ENCODE measurements around the gene GRIN3A.

The GRIN3A gene

GRCh38 chr9:101702257-101702656 is 36.2 kb downstream of the GRIN3A start:
- no peak for DNase-seq

- DNase-seq: no peak
These were observed 44.7 kb downstream of the GRIN3A start for GRCh38 chr9:101693546-101694336.

- DNase-seq: no peak
These were observed 46.8 kb downstream of the GRIN3A start for GRCh38 chr9:101691657-101692056.

GRCh38 chr9:101689039-101689438 is 49.4 kb downstream of the GRIN3A start:
- no peak for DNase-seq

GRCh38 chr9:101684665-101685064 is 53.8 kb downstream of the GRIN3A start:
- no peak for DNase-seq

GRCh38 chr9:101683236-101683635 is 55.2 kb downstream of the GRIN3A start:
- DNase-seq: no peak

- no peak for DNase-seq
These were observed 60.6 kb downstream of the GRIN3A start for GRCh38 chr9:101677861-101678260.

- DNase-seq: no peak
These were observed 63.1 kb downstream of the GRIN3A start for GRCh38 chr9:101675341-101675740.

GRCh38 chr9:101674165-101674564 is 64.3 kb downstream of the GRIN3A start:
- no peak for DNase-seq

GRCh38 chr9:101673642-101674041 is 64.8 kb downstream of the GRIN3A start:
- no peak for DNase-seq

GRCh38 chr9:101671567-101671966 is 66.9 kb downstream of the GRIN3A start:
- no peak for DNase-seq

GRCh38 chr9:101668421-101668820 is 70.0 kb downstream of the GRIN3A start:
- DNase-seq: no peak

- no peak for DNase-seq
These were observed 74.0 kb downstream of the GRIN3A start for GRCh38 chr9:101664453-101664852.

- DNase-seq: no peak
These were observed 85.8 kb downstream of the GRIN3A start for GRCh38 chr9:101652601-101653175.

GRCh38 chr9:101650142-101650541 is 88.3 kb downstream of the GRIN3A start:
- no peak for DNase-seq

- no peak for DNase-seq
These were observed 90.0 kb downstream of the GRIN3A start for GRCh38 chr9:101648493-101648892.

- DNase-seq: no peak
These were observed 98.4 kb downstream of the GRIN3A start for GRCh38 chr9:101639785-101640665.

- no peak for DNase-seq
These were observed 99.1 kb downstream of the GRIN3A start for GRCh38 chr9:101639311-101639710.

GRCh38 chr9:101636247-101636646 is 102.2 kb downstream of the GRIN3A start:
- no peak for DNase-seq

- DNase-seq: no peak
These were observed 103.0 kb downstream of the GRIN3A start for GRCh38 chr9:101635473-101635872.

GRCh38 chr9:101634741-101635409 is 103.6 kb downstream of the GRIN3A start:
- DNase-seq: no peak

- no peak for DNase-seq
These were observed 105.8 kb downstream of the GRIN3A start for GRCh38 chr9:101632611-101633010.

- no peak for DNase-seq
These were observed 106.6 kb downstream of the GRIN3A start for GRCh38 chr9:101631892-101632291.
